Measurements from ENCODE around the gene CAP1. TPM values are rescaled to one million over a fixed set of nuclear protein-coding genes. Genes with fewer than 3 reads are reported as not detected.

The CAP1 gene
- total and polyA plus RNA-seq, 9 of the 15 experiments (the other 6 are each of a cell fraction or from before 2014, with no cell fraction given), result 230 to 658 (median 281) TPM

DNA sequence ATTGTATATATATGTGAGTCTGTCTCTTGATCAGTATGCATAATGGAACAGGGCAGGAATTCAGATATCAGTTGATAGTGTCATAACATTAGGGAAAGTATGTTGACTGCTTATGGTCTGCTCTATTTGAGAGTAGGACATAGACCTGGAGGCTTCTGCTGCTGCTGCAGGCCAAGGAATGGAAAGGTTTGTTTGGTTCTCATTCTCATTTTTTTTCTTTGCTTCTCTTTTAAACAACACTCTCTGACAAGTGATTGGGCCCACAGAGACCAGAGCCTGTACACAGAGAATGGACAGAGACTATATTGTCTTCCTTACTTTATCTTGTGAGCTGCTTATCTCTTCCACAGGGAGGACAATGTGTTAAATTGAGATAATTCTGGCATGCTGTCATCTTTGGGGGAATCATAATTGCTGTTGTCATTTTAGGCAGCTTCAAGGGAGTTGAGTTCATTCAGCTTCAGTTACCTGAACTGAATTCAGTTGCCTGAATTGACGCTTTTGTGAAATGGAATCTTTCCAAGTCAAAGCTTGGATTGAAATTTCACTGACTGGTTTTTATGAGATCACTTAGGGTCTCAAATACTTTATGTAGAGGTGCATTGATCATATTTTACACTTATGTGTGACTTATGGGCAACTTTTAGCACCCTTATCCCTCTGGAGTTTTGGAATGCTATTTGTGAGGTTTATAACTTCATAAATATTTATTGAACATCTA lies 16.9 kb downstream of the CAP1 start (continued):
- TF ChIP-seq, protein P1, sequence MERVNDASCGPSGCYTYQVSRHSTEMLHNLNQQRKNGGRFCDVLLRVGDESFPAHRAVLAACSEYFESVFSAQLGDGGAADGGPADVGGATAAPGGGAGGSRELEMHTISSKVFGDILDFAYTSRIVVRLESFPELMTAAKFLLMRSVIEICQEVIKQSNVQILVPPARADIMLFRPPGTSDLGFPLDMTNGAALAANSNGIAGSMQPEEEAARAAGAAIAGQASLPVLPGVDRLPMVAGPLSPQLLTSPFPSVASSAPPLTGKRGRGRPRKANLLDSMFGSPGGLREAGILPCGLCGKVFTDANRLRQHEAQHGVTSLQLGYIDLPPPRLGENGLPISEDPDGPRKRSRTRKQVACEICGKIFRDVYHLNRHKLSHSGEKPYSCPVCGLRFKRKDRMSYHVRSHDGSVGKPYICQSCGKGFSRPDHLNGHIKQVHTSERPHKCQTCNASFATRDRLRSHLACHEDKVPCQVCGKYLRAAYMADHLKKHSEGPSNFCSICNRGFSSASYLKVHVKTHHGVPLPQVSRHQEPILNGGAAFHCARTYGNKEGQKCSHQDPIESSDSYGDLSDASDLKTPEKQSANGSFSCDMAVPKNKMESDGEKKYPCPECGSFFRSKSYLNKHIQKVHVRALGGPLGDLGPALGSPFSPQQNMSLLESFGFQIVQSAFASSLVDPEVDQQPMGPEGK (CRISPR knock-in tag; IDR thresholded peaks at IDR 0.05; ENCODE audit: borderline replicate concordance), result no peak
- TF ChIP-seq KDM2B (CRISPR knock-in tag; IDR thresholded peaks at IDR 0.05), result no peak
- TF ChIP-seq, protein P2, sequence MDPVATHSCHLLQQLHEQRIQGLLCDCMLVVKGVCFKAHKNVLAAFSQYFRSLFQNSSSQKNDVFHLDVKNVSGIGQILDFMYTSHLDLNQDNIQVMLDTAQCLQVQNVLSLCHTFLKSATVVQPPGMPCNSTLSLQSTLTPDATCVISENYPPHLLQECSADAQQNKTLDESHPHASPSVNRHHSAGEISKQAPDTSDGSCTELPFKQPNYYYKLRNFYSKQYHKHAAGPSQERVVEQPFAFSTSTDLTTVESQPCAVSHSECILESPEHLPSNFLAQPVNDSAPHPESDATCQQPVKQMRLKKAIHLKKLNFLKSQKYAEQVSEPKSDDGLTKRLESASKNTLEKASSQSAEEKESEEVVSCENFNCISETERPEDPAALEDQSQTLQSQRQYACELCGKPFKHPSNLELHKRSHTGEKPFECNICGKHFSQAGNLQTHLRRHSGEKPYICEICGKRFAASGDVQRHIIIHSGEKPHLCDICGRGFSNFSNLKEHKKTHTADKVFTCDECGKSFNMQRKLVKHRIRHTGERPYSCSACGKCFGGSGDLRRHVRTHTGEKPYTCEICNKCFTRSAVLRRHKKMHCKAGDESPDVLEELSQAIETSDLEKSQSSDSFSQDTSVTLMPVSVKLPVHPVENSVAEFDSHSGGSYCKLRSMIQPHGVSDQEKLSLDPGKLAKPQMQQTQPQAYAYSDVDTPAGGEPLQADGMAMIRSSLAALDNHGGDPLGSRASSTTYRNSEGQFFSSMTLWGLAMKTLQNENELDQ (CRISPR knock-in tag; IDR thresholded peaks at IDR 0.05; ENCODE audit: borderline replicate concordance), result no peak
- TF ChIP-seq NR2C1 (IDR thresholded peaks at IDR 0.05), result no peak
- no peak for TF ChIP-seq NR2C1 (tag; IDR thresholded peaks at IDR 0.05)
- no peak; the same call in 1 of the 2 replicates for TF ChIP-seq ZNF395 (CRISPR knock-in tag; IDR thresholded peaks at IDR 0.05)
- no peak for TF ChIP-seq PCBP1 (IDR thresholded peaks at IDR 0.05; ENCODE audit: low read depth, low read length, poor library complexity, severe bottlenecking)
- TF ChIP-seq CBX1 (IDR thresholded peaks at IDR 0.05; ENCODE audit: low read depth), result no peak
- TF ChIP-seq ZNF707 (CRISPR knock-in tag; conservative IDR thresholded peaks at IDR 0.05), result peak; percentile 52; the same call in 1 of the 2 replicates
- no peak for TF ChIP-seq MTF1 (CRISPR knock-in tag; IDR thresholded peaks at IDR 0.05; ENCODE audit: borderline replicate concordance)
- TF ChIP-seq PPARD (CRISPR knock-in tag; IDR thresholded peaks at IDR 0.05), result no peak
- TF ChIP-seq, protein P3, sequence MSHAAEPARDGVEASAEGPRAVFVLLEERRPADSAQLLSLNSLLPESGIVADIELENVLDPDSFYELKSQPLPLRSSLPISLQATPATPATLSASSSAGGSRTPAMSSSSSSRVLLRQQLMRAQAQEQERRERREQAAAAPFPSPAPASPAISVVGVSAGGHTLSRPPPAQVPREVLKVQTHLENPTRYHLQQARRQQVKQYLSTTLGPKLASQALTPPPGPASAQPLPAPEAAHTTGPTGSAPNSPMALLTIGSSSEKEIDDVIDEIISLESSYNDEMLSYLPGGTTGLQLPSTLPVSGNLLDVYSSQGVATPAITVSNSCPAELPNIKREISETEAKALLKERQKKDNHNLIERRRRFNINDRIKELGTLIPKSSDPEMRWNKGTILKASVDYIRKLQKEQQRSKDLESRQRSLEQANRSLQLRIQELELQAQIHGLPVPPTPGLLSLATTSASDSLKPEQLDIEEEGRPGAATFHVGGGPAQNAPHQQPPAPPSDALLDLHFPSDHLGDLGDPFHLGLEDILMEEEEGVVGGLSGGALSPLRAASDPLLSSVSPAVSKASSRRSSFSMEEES (CRISPR knock-in tag; IDR thresholded peaks at IDR 0.05), result no peak
- TF ChIP-seq CTCF (IDR thresholded peaks at IDR 0.05 in 2 of 3, conservative IDR thresholded peaks at IDR 0.05 in 1 of 3; ENCODE audit: insufficient read depth in 2 of 3, low read depth in 1 of 3, low read length in 3 of 3), result no peak
- peak; percentile 96 for TF ChIP-seq ETV5 (CRISPR knock-in tag; IDR thresholded peaks at IDR 0.05; ENCODE audit: low read depth)
- TF ChIP-seq CBFA2T2 (conservative IDR thresholded peaks at IDR 0.05), result peak; percentile 96
